HEK293 (cell line): ENCODE measurements around the gene FOXF2.

Experiments
- CTCF ChIA-PET: fragments of 350-600 bp; formaldehyde crosslinking; extraction: SDS; loops from one replicate; lab custom pipeline; 2021; ENCODE audit warnings: antibody characterized with exemption; lab: Yijun Ruan, JAX
- POLR2A ChIA-PET: fragments of 300-600 bp; formaldehyde crosslinking; extraction: SDS; loops from one replicate; lab custom pipeline; 2020; ENCODE audit warnings: antibody characterized with exemption, inconsistent platforms; lab: Yijun Ruan, JAX
- H3K27ac ChIP-seq: fragments of 200-500 bp; sonication (Bioruptor generic); 2 replicates; pipeline ENCODE4 v1.5.1; 2014; ENCODE audit warnings: low read depth, low read length, control low read depth, inconsistent platforms; ENCODE audit errors: extremely low read depth
- H3K36me3 ChIP-seq, 2 experiments: fragments of 200-500 bp in 1 of 2; sonication (Bioruptor generic) in 1 of 2; 1 replicate in 1 of 2; 2 replicates in 1 of 2; pipeline ENCODE4 v1.5.1; 2014 to 2017; ENCODE audit warnings: inconsistent platforms in 2 of 2, low read length in 2 of 2; ENCODE audit not compliant: control insufficient read depth in 2 of 2, insufficient read depth in 1 of 2
- H3K4me1 ChIP-seq: fragments of 200-500 bp; sonication (Bioruptor generic); 2 replicates; pipeline ENCODE4 v1.5.1; 2014; ENCODE audit warnings: mild to moderate bottlenecking, low read length, inconsistent platforms; ENCODE audit not compliant: control insufficient read depth, insufficient read depth
- H3K4me3 ChIP-seq: 2 replicates; pipeline ENCODE4 v1.5.1; 2011; ENCODE audit warnings: low read depth, mild to moderate bottlenecking, control low read depth, low read length, moderate library complexity
- H3K9me3 ChIP-seq: fragments of 200-500 bp; sonication (Bioruptor generic); 2 replicates; pipeline ENCODE4 v1.5.1; 2014; ENCODE audit warnings: low read depth, low read length, inconsistent platforms; ENCODE audit not compliant: control insufficient read depth, insufficient read depth
- EGR2 ChIP-seq: fragments of 450-650 bp; formaldehyde crosslinking; IDR thresholded peaks from 2 replicates; pipeline ENCODE4 v1.5.1; 2016; ENCODE audit warnings: low read depth, missing biosample characterization, missing genetic modification characterization
- MEIS1 ChIP-seq: sonication (generic); formaldehyde crosslinking; IDR thresholded peaks from 2 replicates; pipeline ENCODE4 v1.8.1; 2022; ENCODE audit warnings: missing genetic modification reagents, mild to moderate bottlenecking, borderline replicate concordance
- YY1 ChIP-seq: fragments of 450-650 bp; formaldehyde crosslinking; IDR thresholded peaks from 2 replicates; pipeline ENCODE4 v1.5.1; 2018; ENCODE audit warnings: missing biosample characterization, missing genetic modification characterization
- ZBTB20 ChIP-seq: fragments of 450-650 bp; formaldehyde crosslinking; IDR thresholded peaks from 2 replicates; pipeline ENCODE4 v1.5.1; 2016; ENCODE audit warnings: missing biosample characterization, missing genetic modification characterization
- ZBTB48 ChIP-seq: fragments of 450-650 bp; formaldehyde crosslinking; IDR thresholded peaks from 2 replicates; pipeline ENCODE4 v1.5.1; 2016; ENCODE audit warnings: missing biosample characterization, missing genetic modification characterization
- ZBTB8A ChIP-seq: fragments of 450-650 bp; formaldehyde crosslinking; IDR thresholded peaks from 2 replicates; pipeline ENCODE4 v1.5.1; 2016; ENCODE audit warnings: missing biosample characterization, missing genetic modification characterization
- ZIC2 ChIP-seq: fragments of 450-650 bp; formaldehyde crosslinking; IDR thresholded peaks from 2 replicates; pipeline ENCODE4 v1.5.1; 2016; ENCODE audit warnings: missing biosample characterization, missing genetic modification characterization
- ZNF248 ChIP-seq: fragments of 450-650 bp; formaldehyde crosslinking; IDR thresholded peaks from 2 replicates; pipeline ENCODE4 v1.5.1; 2017; ENCODE audit warnings: missing biosample characterization, missing genetic modification characterization
- ZNF416 ChIP-seq: fragments of 450-650 bp; formaldehyde crosslinking; IDR thresholded peaks from 2 replicates; pipeline ENCODE4 v1.5.1; 2016; ENCODE audit warnings: missing biosample characterization, missing genetic modification characterization
- ZNF549 ChIP-seq: fragments of 450-650 bp; IDR thresholded peaks from 2 replicates; pipeline ENCODE4 v1.5.1; 2018; ENCODE audit warnings: missing biosample characterization, missing genetic modification characterization, mild to moderate bottlenecking, inconsistent platforms, moderate library complexity
- ZNF600 ChIP-seq: fragments of 450-650 bp; formaldehyde crosslinking; IDR thresholded peaks from 2 replicates; pipeline ENCODE4 v1.5.1; 2016; ENCODE audit warnings: missing biosample characterization, missing genetic modification characterization
- ZNF654 ChIP-seq: fragments of 450-650 bp; formaldehyde crosslinking; IDR thresholded peaks from 2 replicates; pipeline ENCODE4 v1.5.1; 2016; ENCODE audit warnings: low read depth, missing biosample characterization, missing genetic modification characterization
- ZNF670 ChIP-seq: fragments of 450-650 bp; formaldehyde crosslinking; IDR thresholded peaks from 2 replicates; pipeline ENCODE4 v1.5.1; 2016; ENCODE audit warnings: missing biosample characterization, missing genetic modification characterization, low read depth
- ZNF76 ChIP-seq: fragments of 450-650 bp; formaldehyde crosslinking; IDR thresholded peaks from 2 replicates; pipeline ENCODE4; 2016; ENCODE audit warnings: low read depth, missing biosample characterization, missing genetic modification characterization, borderline replicate concordance
- ZNF768 ChIP-seq: fragments of 450-650 bp; formaldehyde crosslinking; IDR thresholded peaks from 2 replicates; pipeline ENCODE4 v1.5.1; 2018; ENCODE audit warnings: missing biosample characterization, mild to moderate bottlenecking, missing genetic modification characterization
- ZSCAN16 ChIP-seq: fragments of 450-650 bp; formaldehyde crosslinking; IDR thresholded peaks from 2 replicates; pipeline ENCODE4 v1.5.1; 2016; ENCODE audit warnings: missing biosample characterization, missing genetic modification characterization
- TF ChIP-seq, protein P1 (sequence below): fragments of 450-650 bp; formaldehyde crosslinking; IDR thresholded peaks from 2 replicates; pipeline ENCODE4 v1.5.1; 2016; ENCODE audit warnings: missing biosample characterization, missing genetic modification characterization, borderline replicate concordance
- TF ChIP-seq, protein P2 (sequence below): fragments of 450-650 bp; formaldehyde crosslinking; IDR thresholded peaks from 2 replicates; pipeline ENCODE4 v1.5.1; 2016; ENCODE audit warnings: missing biosample characterization, missing genetic modification characterization
- TF ChIP-seq, protein P3 (sequence below): fragments of 450-650 bp; formaldehyde crosslinking; IDR thresholded peaks from 2 replicates; pipeline ENCODE4 v1.5.1; 2016; ENCODE audit warnings: missing biosample characterization, missing genetic modification characterization
- TF ChIP-seq, protein P4 (sequence below): sonication (generic); formaldehyde crosslinking; IDR thresholded peaks from 2 replicates; pipeline ENCODE4 v1.8.1; 2022; ENCODE audit warnings: mild to moderate bottlenecking, moderate library complexity, missing genetic modification reagents

FOXF2 gene

DNA sequence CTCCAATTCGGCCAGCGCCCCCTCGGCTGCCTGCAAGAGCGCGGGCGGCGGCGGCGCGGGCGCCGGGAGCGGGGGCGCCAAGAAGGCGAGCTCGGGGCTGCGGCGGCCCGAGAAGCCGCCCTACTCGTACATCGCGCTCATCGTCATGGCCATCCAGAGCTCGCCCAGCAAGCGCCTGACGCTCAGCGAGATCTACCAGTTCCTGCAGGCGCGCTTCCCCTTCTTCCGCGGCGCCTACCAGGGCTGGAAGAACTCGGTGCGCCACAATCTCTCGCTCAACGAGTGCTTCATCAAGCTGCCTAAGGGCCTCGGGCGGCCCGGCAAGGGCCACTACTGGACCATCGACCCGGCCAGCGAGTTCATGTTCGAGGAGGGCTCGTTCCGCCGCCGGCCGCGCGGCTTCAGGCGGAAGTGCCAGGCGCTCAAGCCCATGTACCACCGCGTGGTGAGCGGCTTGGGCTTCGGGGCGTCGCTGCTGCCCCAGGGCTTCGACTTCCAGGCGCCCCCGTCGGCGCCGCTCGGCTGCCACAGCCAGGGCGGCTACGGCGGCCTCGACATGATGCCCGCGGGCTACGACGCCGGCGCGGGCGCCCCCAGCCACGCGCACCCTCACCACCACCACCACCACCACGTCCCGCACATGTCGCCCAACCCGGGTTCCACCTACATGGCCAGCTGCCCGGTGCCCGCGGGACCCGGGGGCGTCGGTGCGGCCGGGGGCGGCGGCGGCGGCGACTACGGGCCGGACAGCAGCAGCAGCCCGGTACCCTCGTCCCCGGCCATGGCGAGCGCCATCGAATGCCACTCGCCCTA, 963 bp downstream of the FOXF2 start (continued):
- TF ChIP-seq, protein P1, sequence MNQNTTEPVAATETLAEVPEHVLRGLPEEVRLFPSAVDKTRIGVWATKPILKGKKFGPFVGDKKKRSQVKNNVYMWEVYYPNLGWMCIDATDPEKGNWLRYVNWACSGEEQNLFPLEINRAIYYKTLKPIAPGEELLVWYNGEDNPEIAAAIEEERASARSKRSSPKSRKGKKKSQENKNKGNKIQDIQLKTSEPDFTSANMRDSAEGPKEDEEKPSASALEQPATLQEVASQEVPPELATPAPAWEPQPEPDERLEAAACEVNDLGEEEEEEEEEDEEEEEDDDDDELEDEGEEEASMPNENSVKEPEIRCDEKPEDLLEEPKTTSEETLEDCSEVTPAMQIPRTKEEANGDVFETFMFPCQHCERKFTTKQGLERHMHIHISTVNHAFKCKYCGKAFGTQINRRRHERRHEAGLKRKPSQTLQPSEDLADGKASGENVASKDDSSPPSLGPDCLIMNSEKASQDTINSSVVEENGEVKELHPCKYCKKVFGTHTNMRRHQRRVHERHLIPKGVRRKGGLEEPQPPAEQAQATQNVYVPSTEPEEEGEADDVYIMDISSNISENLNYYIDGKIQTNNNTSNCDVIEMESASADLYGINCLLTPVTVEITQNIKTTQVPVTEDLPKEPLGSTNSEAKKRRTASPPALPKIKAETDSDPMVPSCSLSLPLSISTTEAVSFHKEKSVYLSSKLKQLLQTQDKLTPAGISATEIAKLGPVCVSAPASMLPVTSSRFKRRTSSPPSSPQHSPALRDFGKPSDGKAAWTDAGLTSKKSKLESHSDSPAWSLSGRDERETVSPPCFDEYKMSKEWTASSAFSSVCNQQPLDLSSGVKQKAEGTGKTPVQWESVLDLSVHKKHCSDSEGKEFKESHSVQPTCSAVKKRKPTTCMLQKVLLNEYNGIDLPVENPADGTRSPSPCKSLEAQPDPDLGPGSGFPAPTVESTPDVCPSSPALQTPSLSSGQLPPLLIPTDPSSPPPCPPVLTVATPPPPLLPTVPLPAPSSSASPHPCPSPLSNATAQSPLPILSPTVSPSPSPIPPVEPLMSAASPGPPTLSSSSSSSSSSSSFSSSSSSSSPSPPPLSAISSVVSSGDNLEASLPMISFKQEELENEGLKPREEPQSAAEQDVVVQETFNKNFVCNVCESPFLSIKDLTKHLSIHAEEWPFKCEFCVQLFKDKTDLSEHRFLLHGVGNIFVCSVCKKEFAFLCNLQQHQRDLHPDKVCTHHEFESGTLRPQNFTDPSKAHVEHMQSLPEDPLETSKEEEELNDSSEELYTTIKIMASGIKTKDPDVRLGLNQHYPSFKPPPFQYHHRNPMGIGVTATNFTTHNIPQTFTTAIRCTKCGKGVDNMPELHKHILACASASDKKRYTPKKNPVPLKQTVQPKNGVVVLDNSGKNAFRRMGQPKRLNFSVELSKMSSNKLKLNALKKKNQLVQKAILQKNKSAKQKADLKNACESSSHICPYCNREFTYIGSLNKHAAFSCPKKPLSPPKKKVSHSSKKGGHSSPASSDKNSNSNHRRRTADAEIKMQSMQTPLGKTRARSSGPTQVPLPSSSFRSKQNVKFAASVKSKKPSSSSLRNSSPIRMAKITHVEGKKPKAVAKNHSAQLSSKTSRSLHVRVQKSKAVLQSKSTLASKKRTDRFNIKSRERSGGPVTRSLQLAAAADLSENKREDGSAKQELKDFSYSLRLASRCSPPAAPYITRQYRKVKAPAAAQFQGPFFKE (tag by site-specific recombination): no peak
- no peak for TF ChIP-seq ZNF549 (tag by site-specific recombination)
- TF ChIP-seq ZNF416: no peak
- no peak for TF ChIP-seq ZNF670 (tag by site-specific recombination)
- TF ChIP-seq ZNF248 (tag by site-specific recombination): no peak
- TF ChIP-seq ZSCAN16 (tag by site-specific recombination): no peak
- no peak for TF ChIP-seq MEIS1 (CRISPR knock-in tag)
- TF ChIP-seq ZBTB8A (tag by site-specific recombination): peak; percentile 84
- TF ChIP-seq YY1: peak; percentile 45; the same call in 1 of the 2 replicates
- TF ChIP-seq ZNF768: no peak
- TF ChIP-seq ZNF76 (tag by site-specific recombination): no peak

DNA sequence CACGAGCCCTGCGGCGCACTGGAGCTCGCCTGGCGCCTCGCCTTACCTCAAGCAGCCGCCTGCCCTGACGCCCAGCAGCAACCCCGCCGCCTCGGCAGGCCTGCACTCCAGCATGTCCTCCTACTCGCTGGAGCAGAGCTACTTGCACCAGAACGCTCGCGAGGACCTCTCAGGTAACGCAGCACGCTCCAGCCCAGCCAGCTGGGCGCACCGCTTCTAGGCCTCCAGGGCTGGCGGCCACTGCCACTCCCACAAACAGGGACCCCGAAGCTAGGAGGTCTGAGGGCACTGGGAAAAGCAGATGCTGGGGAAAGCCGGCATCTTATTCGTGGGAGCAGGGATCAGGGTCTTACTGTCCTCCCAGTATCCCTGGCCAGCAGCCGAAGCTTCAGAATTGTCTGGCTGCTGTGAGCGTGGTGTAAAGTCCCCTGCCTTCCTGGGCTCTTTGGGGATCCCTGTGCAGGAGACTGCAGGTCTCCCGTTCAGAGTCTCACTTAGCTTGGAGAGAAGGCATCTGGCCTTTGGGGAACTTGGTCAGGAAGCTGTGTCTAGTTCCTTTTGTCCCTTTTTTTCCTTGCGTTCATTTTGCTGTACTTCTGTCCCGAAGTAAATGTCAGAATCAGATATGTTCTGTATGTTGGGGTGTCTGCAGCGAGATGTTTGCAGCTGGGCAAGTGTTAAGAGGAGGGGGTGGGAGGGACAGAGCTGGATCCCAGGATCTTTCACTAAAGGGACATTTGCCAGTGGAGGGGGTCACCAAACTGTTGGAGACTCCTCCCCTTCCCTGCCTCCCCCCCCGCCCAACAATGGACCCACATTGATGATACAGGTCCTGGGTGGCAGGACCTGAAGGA, 1.8 kb downstream of the FOXF2 start:
- no peaks in the 10 kb centered on the region for H3K9me3 ChIP-seq
- H3K27ac ChIP-seq: peak overlapping the region; percentile 97
- H3K36me3 ChIP-seq: peaks cover 9 to 38% of the 10 kb centered on the region in 2 experiments
- ChIA-PET CTCF (interaction anchor here (0.6 to 1.5 kb wide), 6 partner anchors 8 to 1202 kb away, joined by 3 to 5 read pairs (median 3); no protein-coding TSS in a partner anchor), POLR2A (interaction anchor here (0.6 to 1.2 kb wide), 2 partner anchors 10 to 76 kb away, joined by 3 to 5 read pairs; no protein-coding TSS in a partner anchor)
- peak overlapping the region; percentile 68 for H3K4me3 ChIP-seq
- H3K4me1 ChIP-seq: peaks cover 24% of the 10 kb centered on the region
- no peak for TF ChIP-seq ZNF654 (tag by site-specific recombination)
- TF ChIP-seq ZBTB8A (tag by site-specific recombination): peak; percentile 65
- TF ChIP-seq, protein P2, sequence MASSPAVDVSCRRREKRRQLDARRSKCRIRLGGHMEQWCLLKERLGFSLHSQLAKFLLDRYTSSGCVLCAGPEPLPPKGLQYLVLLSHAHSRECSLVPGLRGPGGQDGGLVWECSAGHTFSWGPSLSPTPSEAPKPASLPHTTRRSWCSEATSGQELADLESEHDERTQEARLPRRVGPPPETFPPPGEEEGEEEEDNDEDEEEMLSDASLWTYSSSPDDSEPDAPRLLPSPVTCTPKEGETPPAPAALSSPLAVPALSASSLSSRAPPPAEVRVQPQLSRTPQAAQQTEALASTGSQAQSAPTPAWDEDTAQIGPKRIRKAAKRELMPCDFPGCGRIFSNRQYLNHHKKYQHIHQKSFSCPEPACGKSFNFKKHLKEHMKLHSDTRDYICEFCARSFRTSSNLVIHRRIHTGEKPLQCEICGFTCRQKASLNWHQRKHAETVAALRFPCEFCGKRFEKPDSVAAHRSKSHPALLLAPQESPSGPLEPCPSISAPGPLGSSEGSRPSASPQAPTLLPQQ (tag by site-specific recombination): 0 out of 2 replicates have a peak, but pooled peaks have one; percentile 13
- peak; percentile 79 for TF ChIP-seq ZBTB20
- TF ChIP-seq EGR2 (tag by site-specific recombination): 0 out of 2 replicates have a peak, but pooled peaks have one; percentile 3
- TF ChIP-seq, protein P3, sequence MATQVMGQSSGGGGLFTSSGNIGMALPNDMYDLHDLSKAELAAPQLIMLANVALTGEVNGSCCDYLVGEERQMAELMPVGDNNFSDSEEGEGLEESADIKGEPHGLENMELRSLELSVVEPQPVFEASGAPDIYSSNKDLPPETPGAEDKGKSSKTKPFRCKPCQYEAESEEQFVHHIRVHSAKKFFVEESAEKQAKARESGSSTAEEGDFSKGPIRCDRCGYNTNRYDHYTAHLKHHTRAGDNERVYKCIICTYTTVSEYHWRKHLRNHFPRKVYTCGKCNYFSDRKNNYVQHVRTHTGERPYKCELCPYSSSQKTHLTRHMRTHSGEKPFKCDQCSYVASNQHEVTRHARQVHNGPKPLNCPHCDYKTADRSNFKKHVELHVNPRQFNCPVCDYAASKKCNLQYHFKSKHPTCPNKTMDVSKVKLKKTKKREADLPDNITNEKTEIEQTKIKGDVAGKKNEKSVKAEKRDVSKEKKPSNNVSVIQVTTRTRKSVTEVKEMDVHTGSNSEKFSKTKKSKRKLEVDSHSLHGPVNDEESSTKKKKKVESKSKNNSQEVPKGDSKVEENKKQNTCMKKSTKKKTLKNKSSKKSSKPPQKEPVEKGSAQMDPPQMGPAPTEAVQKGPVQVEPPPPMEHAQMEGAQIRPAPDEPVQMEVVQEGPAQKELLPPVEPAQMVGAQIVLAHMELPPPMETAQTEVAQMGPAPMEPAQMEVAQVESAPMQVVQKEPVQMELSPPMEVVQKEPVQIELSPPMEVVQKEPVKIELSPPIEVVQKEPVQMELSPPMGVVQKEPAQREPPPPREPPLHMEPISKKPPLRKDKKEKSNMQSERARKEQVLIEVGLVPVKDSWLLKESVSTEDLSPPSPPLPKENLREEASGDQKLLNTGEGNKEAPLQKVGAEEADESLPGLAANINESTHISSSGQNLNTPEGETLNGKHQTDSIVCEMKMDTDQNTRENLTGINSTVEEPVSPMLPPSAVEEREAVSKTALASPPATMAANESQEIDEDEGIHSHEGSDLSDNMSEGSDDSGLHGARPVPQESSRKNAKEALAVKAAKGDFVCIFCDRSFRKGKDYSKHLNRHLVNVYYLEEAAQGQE (tag by site-specific recombination): peak; percentile 42; the same call in 1 of the 2 replicates
- TF ChIP-seq ZBTB48 (tag by site-specific recombination): peak; percentile 69
- peak; percentile 28; the same call in 1 of the 2 replicates for TF ChIP-seq ZIC2 (tag by site-specific recombination)
- TF ChIP-seq, protein P4, sequence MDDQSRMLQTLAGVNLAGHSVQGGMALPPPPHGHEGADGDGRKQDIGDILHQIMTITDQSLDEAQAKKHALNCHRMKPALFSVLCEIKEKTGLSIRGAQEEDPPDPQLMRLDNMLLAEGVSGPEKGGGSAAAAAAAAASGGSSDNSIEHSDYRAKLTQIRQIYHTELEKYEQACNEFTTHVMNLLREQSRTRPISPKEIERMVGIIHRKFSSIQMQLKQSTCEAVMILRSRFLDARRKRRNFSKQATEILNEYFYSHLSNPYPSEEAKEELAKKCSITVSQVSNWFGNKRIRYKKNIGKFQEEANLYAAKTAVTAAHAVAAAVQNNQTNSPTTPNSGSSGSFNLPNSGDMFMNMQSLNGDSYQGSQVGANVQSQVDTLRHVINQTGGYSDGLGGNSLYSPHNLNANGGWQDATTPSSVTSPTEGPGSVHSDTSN: peak; percentile 74
- TF ChIP-seq ZNF600 (tag by site-specific recombination): peak; percentile 84
